H9 (cell line): ENCODE results near the gene PRSS2. TPM values are rescaled to one million over a fixed set of nuclear protein-coding genes. Genes with fewer than 3 reads are reported as not detected.

Source experiments
- DNase-seq: peaks from one replicate; pipeline ENCODE4 v3.0.0-alpha.2; 2017
- H2AFZ ChIP-seq: one replicate; pipeline ENCODE4 v1.6.1; 2013; ENCODE audit warnings: mild to moderate bottlenecking, low read length, control low read depth, moderate library complexity
- H2AK5ac ChIP-seq: 2 replicates; pipeline ENCODE4 v1.6.1; 2013; ENCODE audit warnings: low read length, control low read depth, mixed read lengths; ENCODE audit not compliant: insufficient read length
- H2BK120ac ChIP-seq: one replicate; pipeline ENCODE4 v1.6.1; 2013; ENCODE audit warnings: low read depth, mild to moderate bottlenecking, low read length, control low read depth, inconsistent platforms; ENCODE audit not compliant: poor library complexity, severe bottlenecking
- H2BK12ac ChIP-seq: 2 replicates; pipeline ENCODE4 v1.6.1; 2013; ENCODE audit warnings: low read length, control low read depth, mixed read lengths, low read depth; ENCODE audit not compliant: insufficient read length
- H2BK15ac ChIP-seq: 2 replicates; pipeline ENCODE4 v1.6.1; 2013; ENCODE audit warnings: low read depth, low read length, control low read depth
- H2BK20ac ChIP-seq: one replicate; pipeline ENCODE4 v1.6.1; 2013; ENCODE audit warnings: low read depth, mild to moderate bottlenecking, low read length, control low read depth, inconsistent platforms; ENCODE audit not compliant: poor library complexity, severe bottlenecking
- H2BK5ac ChIP-seq: 2 replicates; pipeline ENCODE4 v1.6.1; 2013; ENCODE audit warnings: low read length, control low read depth, mixed read lengths; ENCODE audit not compliant: insufficient read length
- H3K14ac ChIP-seq: 2 replicates; pipeline ENCODE4 v1.6.1; 2013; ENCODE audit warnings: low read length, control low read depth; ENCODE audit not compliant: insufficient read depth
- H3K18ac ChIP-seq: 2 replicates; pipeline ENCODE4 v1.6.1; 2013; ENCODE audit warnings: low read depth, mild to moderate bottlenecking, mixed read lengths, low read length, control low read depth; ENCODE audit not compliant: insufficient read length
- H3K23ac ChIP-seq: 2 replicates; pipeline ENCODE4 v1.6.1; 2013; ENCODE audit warnings: low read length, control low read depth, mixed read lengths, low read depth; ENCODE audit not compliant: insufficient read length
- H3K23me2 ChIP-seq: 2 replicates; pipeline ENCODE4 v1.6.1; 2013; ENCODE audit warnings: low read depth, mild to moderate bottlenecking, mixed read lengths, low read length, control low read depth; ENCODE audit not compliant: insufficient read length, poor library complexity, severe bottlenecking
- H3K27ac ChIP-seq: 2 replicates; pipeline ENCODE4 v1.5.1; 2013; ENCODE audit warnings: low read length, control low read depth, mixed read lengths, low read depth; ENCODE audit not compliant: insufficient read length
- H3K27me3 ChIP-seq: 2 replicates; pipeline ENCODE4 v1.6.1; 2013; ENCODE audit warnings: low read length, control low read depth, inconsistent platforms; ENCODE audit not compliant: insufficient read depth
- H3K4ac ChIP-seq: 2 replicates; pipeline ENCODE4 v1.6.1; 2013; ENCODE audit warnings: low read depth, mild to moderate bottlenecking, control low read depth, inconsistent platforms, low read length, moderate library complexity
- H3K4me1 ChIP-seq: 2 replicates; pipeline ENCODE4 v1.6.1; 2013; ENCODE audit warnings: low read length, control low read depth, inconsistent platforms; ENCODE audit not compliant: insufficient read depth
- H3K4me2 ChIP-seq: 2 replicates; pipeline ENCODE4 v1.6.1; 2013; ENCODE audit warnings: low read length, control low read depth, mixed read lengths; ENCODE audit not compliant: insufficient read length, insufficient read depth
- H3K56ac ChIP-seq: 2 replicates; pipeline ENCODE4 v1.6.1; 2013; ENCODE audit warnings: low read depth, mild to moderate bottlenecking, mixed read lengths, low read length, control low read depth; ENCODE audit not compliant: insufficient read length
- H3K79me1 ChIP-seq: 2 replicates; pipeline ENCODE4 v1.6.1; 2013; ENCODE audit warnings: low read depth, mild to moderate bottlenecking, moderate library complexity, low read length, control low read depth, inconsistent platforms; ENCODE audit not compliant: insufficient read depth, poor library complexity, severe bottlenecking
- H3K79me2 ChIP-seq: 2 replicates; pipeline ENCODE4 v1.6.1; 2013; ENCODE audit warnings: low read length, control low read depth, inconsistent platforms; ENCODE audit not compliant: insufficient read depth
- H3K9ac ChIP-seq: 2 replicates; pipeline ENCODE4 v1.6.1; 2013; ENCODE audit warnings: low read length, control low read depth, mixed read lengths; ENCODE audit not compliant: insufficient read length; ENCODE audit errors: extremely low read depth
- H3K9me3 ChIP-seq: one replicate; pipeline ENCODE4 v1.6.1; 2013; ENCODE audit warnings: low read depth, low read length, inconsistent platforms; ENCODE audit not compliant: control insufficient read depth
- H3T11ph ChIP-seq: one replicate; pipeline ENCODE4 v1.6.1; 2013; ENCODE audit warnings: mild to moderate bottlenecking, low read length, control low read depth, inconsistent platforms
- H4K20me1 ChIP-seq: one replicate; pipeline ENCODE4 v1.6.1; 2013; ENCODE audit not compliant: control insufficient read depth, insufficient read length, insufficient read depth
- H4K5ac ChIP-seq: 2 replicates; pipeline ENCODE4 v1.6.1; 2013; ENCODE audit warnings: low read depth, mild to moderate bottlenecking, mixed read lengths, low read length, control low read depth; ENCODE audit not compliant: insufficient read length
- H4K8ac ChIP-seq: replicated peaks from 2 replicates; pipeline ENCODE4 v1.6.1; 2013; ENCODE audit warnings: low read length, control low read depth, mixed read lengths, low read depth; ENCODE audit not compliant: insufficient read length
- H4K91ac ChIP-seq: 2 replicates; pipeline ENCODE4 v1.6.1; 2013; ENCODE audit warnings: low read depth, mild to moderate bottlenecking, moderate library complexity, mixed read lengths, low read length, control low read depth; ENCODE audit not compliant: insufficient read length
- H3K27ac Mint-ChIP-seq, 3 experiments: 2 replicates in 2 of 3; 3 replicates in 1 of 3; pipeline ENCODE4 v1.8.0; 2020 to 2021; ENCODE audit warnings: mixed read lengths in 3 of 3, mild to moderate bottlenecking in 1 of 3, moderate library complexity in 1 of 3
- H3K27me3 Mint-ChIP-seq: 2 replicates; pipeline ENCODE4 v1.8.0; 2021; ENCODE audit warnings: low read depth, mild to moderate bottlenecking, moderate library complexity, mixed read lengths
- H3K36me3 Mint-ChIP-seq, 3 experiments: 2 replicates in 2 of 3; 3 replicates in 1 of 3; pipeline ENCODE4 v1.8.0; 2020 to 2021; ENCODE audit warnings: low read depth in 3 of 3, mixed read lengths in 3 of 3; ENCODE audit not compliant: insufficient read depth in 1 of 3
- H3K4me1 Mint-ChIP-seq, 2 experiments: 2 replicates each; pipeline ENCODE4 v1.8.0; 2020; ENCODE audit warnings: mixed read lengths in 2 of 2
- H3K4me3 Mint-ChIP-seq, 2 experiments: 2 replicates in 1 of 2; 3 replicates in 1 of 2; pipeline ENCODE4 v1.8.0; 2020 to 2021; ENCODE audit warnings: mild to moderate bottlenecking in 2 of 2, mixed read lengths in 2 of 2, moderate library complexity in 1 of 2
- H3K9me3 Mint-ChIP-seq, 2 experiments: 2 replicates in 1 of 2; 3 replicates in 1 of 2; pipeline ENCODE4 v1.8.0; 2020; ENCODE audit warnings: mild to moderate bottlenecking in 2 of 2, mixed read lengths in 2 of 2, moderate library complexity in 1 of 2
- WGBS: extraction: QIAGEN DNeasy Blood & Tissue Kit; methylation state at CpG from one replicate; pipeline ENCODE4 v1.1.7; 2013; ENCODE audit warnings: missing lambda C conversion rate, low lambda C conversion rate, mixed read lengths; ENCODE audit not compliant: insufficient read length; ENCODE audit errors: extremely low coverage; 5-methylcytosine and 5-hydroxymethylcytosine counted together
- total RNA-seq: library from RNA; stranded (reverse); gene quantifications from 2 replicates; pipeline ENCODE4 v1.2.1, GENCODE V29; 2021
- TF ChIP-seq, protein P1 (sequence below): fragments of 200-600 bp; sonication (generic); conservative IDR thresholded peaks from 3 replicates; pipeline ENCODE4 v1.8.0; 2021; ENCODE audit warnings: antibody characterized with exemption, mild to moderate bottlenecking

PRSS2 gene
- total RNA-seq, 1 experiment from 2014 or later = not detected

- WGBS = no CpG with 5 or more reads among the region's 7 CpGs
- no peak overlapping the region for H2BK15ac ChIP-seq
- no peak for DNase-seq
- H3K56ac ChIP-seq = no peak overlapping the region
- H3K14ac ChIP-seq = no peak overlapping the region
- no peak overlapping the region for H3K9ac ChIP-seq
- H3K79me2 ChIP-seq = no peaks in the 10 kb centered on the region
- Mint-ChIP-seq H3K27me3 (peaks cover 52% of the 10 kb centered on the region), H3K9me3 (no peaks in the 10 kb centered on the region), H3K4me1 (peaks cover 26 to 32% of the 10 kb centered on the region in 2 experiments), H3K36me3 (no peaks in the 10 kb centered on the region; a peak in 1 of 7 replicates), H3K4me3 (no peak overlapping the region), H3K27ac (no peak overlapping the region)
- peaks cover 4% of the 10 kb centered on the region; the same call in 1 of the 2 replicates for H3K27me3 ChIP-seq
- H3K27ac ChIP-seq = no peak overlapping the region
- H2AFZ ChIP-seq = no peak overlapping the region
- no peaks in the 10 kb centered on the region for H4K20me1 ChIP-seq
- H3K23me2 ChIP-seq = peaks cover 5% of the 10 kb centered on the region
- TF ChIP-seq, protein P1, sequence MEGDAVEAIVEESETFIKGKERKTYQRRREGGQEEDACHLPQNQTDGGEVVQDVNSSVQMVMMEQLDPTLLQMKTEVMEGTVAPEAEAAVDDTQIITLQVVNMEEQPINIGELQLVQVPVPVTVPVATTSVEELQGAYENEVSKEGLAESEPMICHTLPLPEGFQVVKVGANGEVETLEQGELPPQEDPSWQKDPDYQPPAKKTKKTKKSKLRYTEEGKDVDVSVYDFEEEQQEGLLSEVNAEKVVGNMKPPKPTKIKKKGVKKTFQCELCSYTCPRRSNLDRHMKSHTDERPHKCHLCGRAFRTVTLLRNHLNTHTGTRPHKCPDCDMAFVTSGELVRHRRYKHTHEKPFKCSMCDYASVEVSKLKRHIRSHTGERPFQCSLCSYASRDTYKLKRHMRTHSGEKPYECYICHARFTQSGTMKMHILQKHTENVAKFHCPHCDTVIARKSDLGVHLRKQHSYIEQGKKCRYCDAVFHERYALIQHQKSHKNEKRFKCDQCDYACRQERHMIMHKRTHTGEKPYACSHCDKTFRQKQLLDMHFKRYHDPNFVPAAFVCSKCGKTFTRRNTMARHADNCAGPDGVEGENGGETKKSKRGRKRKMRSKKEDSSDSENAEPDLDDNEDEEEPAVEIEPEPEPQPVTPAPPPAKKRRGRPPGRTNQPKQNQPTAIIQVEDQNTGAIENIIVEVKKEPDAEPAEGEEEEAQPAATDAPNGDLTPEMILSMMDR = no peak
- no peaks in the 10 kb centered on the region for H3K9me3 ChIP-seq
- H4K8ac ChIP-seq = no peak overlapping the region
- no peak overlapping the region for H3K4me2 ChIP-seq
- no peak overlapping the region for H2AK5ac ChIP-seq
- H4K91ac ChIP-seq = no peak overlapping the region
- H2BK20ac ChIP-seq = no peak overlapping the region
- no peak overlapping the region for H3K18ac ChIP-seq
- no peak overlapping the region for H3T11ph ChIP-seq
- H3K79me1 ChIP-seq = no peaks in the 10 kb centered on the region
- H2BK12ac ChIP-seq = no peak overlapping the region
- no peak overlapping the region for H3K4ac ChIP-seq
- H4K5ac ChIP-seq = no peak overlapping the region
- no peak overlapping the region for H3K23ac ChIP-seq
- H2BK5ac ChIP-seq = no peak overlapping the region
- no peak overlapping the region for H2BK120ac ChIP-seq
- H3K4me1 ChIP-seq = peaks cover 12% of the 10 kb centered on the region; the same call in 1 of the 2 replicates
Measured at GRCh38 chr7:142791502-142791901, 20.7 kb downstream of the PRSS2 start.
